GM21390 (cell line): Measurements from ENCODE around the gene FOXP1.

Experiments used
- ATAC-seq: cut with Tn5 transposase; IDR thresholded peaks from one replicate; pipeline ENCODE4 v1.9.1; 2021; ENCODE audit not compliant: unreplicated experiment

The FOXP1 gene

GRCh38 chr3:71406972-71407810 lies 176.3 kb downstream of the FOXP1 start:
- ATAC-seq, result no peak

- no peak for ATAC-seq
Measured at GRCh38 chr3:71402911-71403310, 180.6 kb downstream of the FOXP1 start.

GRCh38 chr3:71402280-71402679 lies 181.2 kb downstream of the FOXP1 start:
- no peak for ATAC-seq

- ATAC-seq, result no peak
Measured at GRCh38 chr3:71401695-71402231, 181.8 kb downstream of the FOXP1 start.

- no peak for ATAC-seq
Measured at GRCh38 chr3:71400986-71401451, 182.5 kb downstream of the FOXP1 start.

GRCh38 chr3:71399478-71399877 lies 184.1 kb downstream of the FOXP1 start:
- ATAC-seq, result no peak

- ATAC-seq, result no peak
Measured at GRCh38 chr3:71398157-71398836, 185.2 kb downstream of the FOXP1 start.

GRCh38 chr3:71397726-71398125 lies 185.8 kb downstream of the FOXP1 start:
- no peak for ATAC-seq

GRCh38 chr3:71397046-71397445 lies 186.5 kb downstream of the FOXP1 start:
- no peak for ATAC-seq

- ATAC-seq, result no peak
Measured at GRCh38 chr3:71395927-71396695, 187.4 kb downstream of the FOXP1 start.

- ATAC-seq, result no peak
Measured at GRCh38 chr3:71395470-71395869, 188.1 kb downstream of the FOXP1 start.

- no peak for ATAC-seq
Measured at GRCh38 chr3:71393745-71394144, 189.8 kb downstream of the FOXP1 start.

GRCh38 chr3:71393093-71393492 lies 190.4 kb downstream of the FOXP1 start:
- peak; percentile 44 for ATAC-seq

- peak; percentile 67 for ATAC-seq
Measured at GRCh38 chr3:71392251-71392650, 191.3 kb downstream of the FOXP1 start.

GRCh38 chr3:71391361-71391760 lies 192.2 kb downstream of the FOXP1 start:
- ATAC-seq, result no peak

- no peak for ATAC-seq
Measured at GRCh38 chr3:71389911-71390573, 193.5 kb downstream of the FOXP1 start.

- no peak for ATAC-seq
Measured at GRCh38 chr3:71389191-71389590, 194.3 kb downstream of the FOXP1 start.

- ATAC-seq, result no peak
Measured at GRCh38 chr3:71388535-71389120, 194.9 kb downstream of the FOXP1 start.

GRCh38 chr3:71387586-71387985 lies 195.9 kb downstream of the FOXP1 start:
- ATAC-seq, result no peak
